ENCODE measurements around the gene PHLDA2.

The PHLDA2 gene

GRCh38 chr11:2901854-2902783 lies 27.1 kb downstream of the PHLDA2 start:
- H3K4me2 ChIP-seq (ENCODE audit: low read depth, low read length, poor library complexity, severe bottlenecking) = peak overlapping the region; percentile 84
- no peaks in the 10 kb centered on the region for H3K36me3 ChIP-seq (ENCODE audit: insufficient read depth, low read length)
- peak overlapping the region; percentile 78 for H2AFZ ChIP-seq (ENCODE audit: low read length)
- peaks cover 61% of the 10 kb centered on the region for H3K4me1 ChIP-seq (ENCODE audit: insufficient read depth, low read length, poor library complexity, severe bottlenecking)
- H3F3A ChIP-seq (ENCODE audit: low read depth) = no peaks in the 10 kb centered on the region
- H4K20me1 ChIP-seq (ENCODE audit: insufficient read depth, low read length, poor library complexity, severe bottlenecking) = no peaks in the 10 kb centered on the region
- no peaks in the 10 kb centered on the region for H3K9me2 ChIP-seq (replicated peaks; ENCODE audit: low read depth, low read length)
- H3K9me3 ChIP-seq (ENCODE audit: insufficient read depth, low read depth, low read length) = no peaks in the 10 kb centered on the region
- H3K9ac ChIP-seq (ENCODE audit: low read depth, low read length, poor library complexity, severe bottlenecking) = peak overlapping the region; percentile 87
- H3K79me2 ChIP-seq (ENCODE audit: insufficient read depth, low read length) = peaks cover 20% of the 10 kb centered on the region; the same call in 1 of the 2 replicates
- H3K4me3 ChIP-seq (ENCODE audit: low read length, poor library complexity, severe bottlenecking) = peak overlapping the region; percentile 86
- H3K27me3 ChIP-seq (ENCODE audit: insufficient read depth, low read length, poor library complexity, severe bottlenecking) = no peaks in the 10 kb centered on the region
- no peak for TF ChIP-seq EZH2phosphoT487 (IDR thresholded peaks at IDR 0.05; ENCODE audit: borderline replicate concordance)
- TF ChIP-seq, protein P1, sequence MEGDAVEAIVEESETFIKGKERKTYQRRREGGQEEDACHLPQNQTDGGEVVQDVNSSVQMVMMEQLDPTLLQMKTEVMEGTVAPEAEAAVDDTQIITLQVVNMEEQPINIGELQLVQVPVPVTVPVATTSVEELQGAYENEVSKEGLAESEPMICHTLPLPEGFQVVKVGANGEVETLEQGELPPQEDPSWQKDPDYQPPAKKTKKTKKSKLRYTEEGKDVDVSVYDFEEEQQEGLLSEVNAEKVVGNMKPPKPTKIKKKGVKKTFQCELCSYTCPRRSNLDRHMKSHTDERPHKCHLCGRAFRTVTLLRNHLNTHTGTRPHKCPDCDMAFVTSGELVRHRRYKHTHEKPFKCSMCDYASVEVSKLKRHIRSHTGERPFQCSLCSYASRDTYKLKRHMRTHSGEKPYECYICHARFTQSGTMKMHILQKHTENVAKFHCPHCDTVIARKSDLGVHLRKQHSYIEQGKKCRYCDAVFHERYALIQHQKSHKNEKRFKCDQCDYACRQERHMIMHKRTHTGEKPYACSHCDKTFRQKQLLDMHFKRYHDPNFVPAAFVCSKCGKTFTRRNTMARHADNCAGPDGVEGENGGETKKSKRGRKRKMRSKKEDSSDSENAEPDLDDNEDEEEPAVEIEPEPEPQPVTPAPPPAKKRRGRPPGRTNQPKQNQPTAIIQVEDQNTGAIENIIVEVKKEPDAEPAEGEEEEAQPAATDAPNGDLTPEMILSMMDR (conservative IDR thresholded peaks at IDR 0.05; ENCODE audit: low read length) = no peak

DNA sequence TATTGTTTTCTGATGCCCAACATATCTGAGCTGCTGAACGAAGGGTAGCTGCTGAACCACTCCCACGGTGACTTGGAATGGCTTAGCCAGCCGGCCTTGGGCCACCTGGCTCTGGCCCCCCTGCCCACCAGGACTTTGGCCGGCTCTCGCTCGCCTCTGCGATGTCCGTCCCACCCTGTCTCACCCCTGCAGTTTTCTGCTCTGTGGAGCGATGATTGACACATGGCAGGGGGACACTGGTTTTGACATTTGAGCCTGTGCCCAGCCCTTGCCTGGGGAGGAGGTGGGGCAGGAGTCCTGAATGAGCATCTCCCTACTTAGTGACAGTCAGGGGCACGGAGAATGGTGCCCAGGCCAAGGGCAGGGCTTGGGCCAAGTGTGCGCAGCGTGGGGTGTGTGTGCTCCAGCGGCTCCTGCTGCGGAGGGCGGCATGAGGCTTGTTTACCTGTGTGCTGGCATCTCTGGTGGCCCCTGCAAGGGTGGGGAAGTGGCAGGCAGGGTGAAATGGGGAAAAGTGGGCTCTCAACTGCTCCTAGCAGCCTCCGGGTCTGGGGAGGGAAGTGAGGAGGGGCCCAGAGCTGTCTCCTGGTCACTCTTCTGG lies 27.9 kb downstream of the PHLDA2 start:
- no peaks in the 10 kb centered on the region for H4K20me1 ChIP-seq (ENCODE audit: insufficient read depth, low read length, poor library complexity, severe bottlenecking)
- peaks cover 64% of the 10 kb centered on the region for H3K4me1 ChIP-seq (ENCODE audit: insufficient read depth, low read length, poor library complexity, severe bottlenecking)
- peak overlapping the region; percentile 86 for H3K4me3 ChIP-seq (ENCODE audit: low read length, poor library complexity, severe bottlenecking)
- peak overlapping the region; percentile 71; the same call in 1 of the 2 replicates for H2AFZ ChIP-seq (ENCODE audit: low read length)
- no peaks in the 10 kb centered on the region for H3K9me2 ChIP-seq (replicated peaks; ENCODE audit: low read depth, low read length)
- no peaks in the 10 kb centered on the region for H3K9me3 ChIP-seq (ENCODE audit: insufficient read depth, low read depth, low read length)
- peak overlapping the region; percentile 84 for H3K4me2 ChIP-seq (ENCODE audit: low read depth, low read length, poor library complexity, severe bottlenecking)
- H3K27me3 ChIP-seq (ENCODE audit: insufficient read depth, low read length, poor library complexity, severe bottlenecking) = no peaks in the 10 kb centered on the region
- TF ChIP-seq, protein P1 (conservative IDR thresholded peaks at IDR 0.05; ENCODE audit: low read length) = no peak
- no peak for TF ChIP-seq EZH2phosphoT487 (IDR thresholded peaks at IDR 0.05; ENCODE audit: borderline replicate concordance)
- no peaks in the 10 kb centered on the region for H3K36me3 ChIP-seq (ENCODE audit: insufficient read depth, low read length)
- H3K9ac ChIP-seq (ENCODE audit: low read depth, low read length, poor library complexity, severe bottlenecking) = peak overlapping the region; percentile 87
- peaks cover 20% of the 10 kb centered on the region; the same call in 1 of the 2 replicates for H3K79me2 ChIP-seq (ENCODE audit: insufficient read depth, low read length)
- H3F3A ChIP-seq (ENCODE audit: low read depth) = no peaks in the 10 kb centered on the region

DNA sequence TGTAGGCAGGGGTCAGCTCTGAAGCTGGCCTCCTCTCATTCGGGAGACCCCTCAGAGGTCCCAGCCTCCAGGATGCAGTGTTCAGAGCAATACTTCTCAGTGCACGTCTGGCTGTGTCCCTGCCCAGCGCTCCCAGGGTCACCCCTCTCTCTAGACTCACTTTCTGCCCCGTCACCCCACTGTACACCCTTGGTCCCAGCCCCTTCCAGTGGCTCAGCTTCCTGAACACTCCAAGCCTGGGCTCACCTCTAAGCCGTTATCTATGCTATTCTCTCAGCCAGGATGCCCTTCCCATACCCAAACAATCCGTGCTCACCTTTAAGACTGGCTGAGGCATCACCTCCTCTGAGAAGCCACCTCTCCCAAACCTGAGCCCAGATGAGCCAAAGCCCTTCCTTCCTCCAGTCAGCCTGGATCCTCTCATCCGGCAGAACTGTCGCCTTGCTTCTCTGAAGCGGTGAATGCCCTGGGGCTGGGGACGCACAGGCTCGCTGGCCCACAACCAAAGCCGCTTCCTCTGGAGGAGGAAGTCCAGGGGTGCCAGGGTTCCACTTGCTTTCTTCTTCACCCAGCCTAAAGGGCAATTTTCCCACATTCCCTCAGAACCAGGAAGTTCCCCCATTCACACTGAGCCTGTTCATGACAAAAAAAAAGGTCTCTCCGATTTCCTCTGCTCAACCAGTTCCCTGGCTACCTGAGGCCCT lies 30.0 kb downstream of the PHLDA2 start:
- Histone ChIP-seq H3K9ac (ENCODE audit: low read depth, low read length, poor library complexity, severe bottlenecking) (peak overlapping the region; percentile 79), H4K20me1 (ENCODE audit: insufficient read depth, low read length, poor library complexity, severe bottlenecking) (no peaks in the 10 kb centered on the region), H3F3A (ENCODE audit: low read depth) (no peaks in the 10 kb centered on the region), H3K27me3 (ENCODE audit: insufficient read depth, low read length, poor library complexity, severe bottlenecking) (no peaks in the 10 kb centered on the region), H3K79me2 (ENCODE audit: insufficient read depth, low read length) (peaks cover 18% of the 10 kb centered on the region; the same call in 1 of the 2 replicates), H2AFZ (ENCODE audit: low read length) (no peak overlapping the region), H3K36me3 (ENCODE audit: insufficient read depth, low read length) (no peaks in the 10 kb centered on the region), H3K4me2 (ENCODE audit: low read depth, low read length, poor library complexity, severe bottlenecking) (peak overlapping the region; percentile 74), H3K9me3 (ENCODE audit: insufficient read depth, low read depth, low read length) (no peaks in the 10 kb centered on the region), H3K4me3 (ENCODE audit: low read length, poor library complexity, severe bottlenecking) (peak overlapping the region; percentile 61), H3K9me2 (replicated peaks; ENCODE audit: low read depth, low read length) (no peaks in the 10 kb centered on the region), H3K4me1 (ENCODE audit: insufficient read depth, low read length, poor library complexity, severe bottlenecking) (peaks cover 60% of the 10 kb centered on the region)
- no peak for TF ChIP-seq EZH2phosphoT487 (IDR thresholded peaks at IDR 0.05; ENCODE audit: borderline replicate concordance)
- TF ChIP-seq, protein P1 (conservative IDR thresholded peaks at IDR 0.05; ENCODE audit: low read length) = no peak

Measured in Loucy (cell line).